Pericardium fibroblast (primary cell): ENCODE results near the gene SLC17A8. TPM values are rescaled to one million over a fixed set of nuclear protein-coding genes. Genes with fewer than 3 reads are reported as not detected.

Experiments used
- total RNA-seq: library from RNA; depleted of rRNA; stranded (reverse); fragments of >200 nt; gene quantifications from 2 replicates; pipeline ENCODE4 v1.2.3, GENCODE V29; 2015

The SLC17A8 gene
- total RNA-seq, result not detected in 2 replicates

GRCh38 chr12:100356644-100357223 lies at the start of gene SLC17A8:
Gene SLC17A8, plus strand, starts transcription at chr12:100357074. Its CDS starts 318 bp downstream, at chr12:100357392.

Other genes with a start within 250 kb of the SLC17A8 start
- 11.7 and 14.2 TPM in 2 replicates for gene BLTP3B, start 214.2 kb upstream of the SLC17A8 start, total RNA-seq
- 5.9 and 10.3 TPM in 2 replicates for gene ACTR6, start 156.3 kb upstream of the SLC17A8 start, total RNA-seq
- gene DEPDC4, start 90.0 kb upstream of the SLC17A8 start, total RNA-seq, result 0.35 TPM in 1 of 2 replicates, not detected in the other
- gene SCYL2, start 89.9 kb upstream of the SLC17A8 start, total RNA-seq, result 19.1 and 21.9 TPM in 2 replicates
- 0.12 and 0.51 TPM in 2 replicates for gene NR1H4, start 116.8 kb downstream of the SLC17A8 start, total RNA-seq
- gene GAS2L3, start 216.6 kb downstream of the SLC17A8 start, total RNA-seq, result 1.3 and 3.1 TPM in 2 replicates